Jurkat, Clone E6-1 (cell line): ENCODE results near the gene RIN3.
"Not testable (repeated sequence)": the region's sequence is repeated elsewhere in the genome, so short reads cannot be mapped to it uniquely, and the experiment has no call there.

Experiments used
- DNase-seq: peaks from one replicate; pipeline ENCODE4 v3.0.0-alpha.2; 2011; ENCODE audit warnings: low read depth, low spot score
- H3K4me3 ChIP-seq: 2 replicates; pipeline ENCODE4 v1.5.1; 2011; ENCODE audit warnings: mild to moderate bottlenecking, low read length, control low read depth, moderate library complexity

The RIN3 gene

DNA sequence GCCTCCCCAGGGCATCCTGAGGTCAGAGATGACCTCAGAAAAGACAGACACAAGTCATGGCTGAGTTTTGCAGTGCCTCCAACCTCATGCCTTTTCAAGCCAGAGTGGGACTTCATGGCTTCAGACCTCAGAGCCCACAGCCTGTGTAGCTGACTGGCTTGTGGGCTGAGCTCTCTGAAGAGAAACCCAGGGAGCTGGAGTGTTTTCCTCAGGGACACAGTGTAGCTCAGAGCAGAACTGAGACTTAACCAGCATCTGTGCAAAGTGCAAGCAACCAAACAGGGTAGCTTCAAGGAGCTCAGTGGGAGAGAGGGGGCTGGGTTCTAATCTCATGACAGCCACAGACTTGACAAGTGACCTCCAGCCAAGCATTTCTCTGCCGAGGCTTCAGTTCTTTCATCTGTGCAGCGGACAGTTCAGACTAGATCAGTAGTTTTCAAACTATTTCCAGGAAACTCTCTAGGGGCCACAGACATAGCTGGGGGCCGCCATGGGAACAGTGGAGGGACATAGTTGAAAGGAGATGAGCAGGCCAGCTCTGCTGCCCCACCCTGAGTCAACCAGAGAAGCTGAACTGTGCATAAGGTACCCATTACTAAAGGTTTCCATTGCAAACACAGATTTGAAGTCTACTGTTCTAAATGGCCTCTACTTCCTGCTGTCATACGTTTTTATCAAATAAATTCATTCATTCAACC is 154.8 kb downstream of the RIN3 start:
- no peak overlapping the region for H3K4me3 ChIP-seq
- no peak for DNase-seq

DNA sequence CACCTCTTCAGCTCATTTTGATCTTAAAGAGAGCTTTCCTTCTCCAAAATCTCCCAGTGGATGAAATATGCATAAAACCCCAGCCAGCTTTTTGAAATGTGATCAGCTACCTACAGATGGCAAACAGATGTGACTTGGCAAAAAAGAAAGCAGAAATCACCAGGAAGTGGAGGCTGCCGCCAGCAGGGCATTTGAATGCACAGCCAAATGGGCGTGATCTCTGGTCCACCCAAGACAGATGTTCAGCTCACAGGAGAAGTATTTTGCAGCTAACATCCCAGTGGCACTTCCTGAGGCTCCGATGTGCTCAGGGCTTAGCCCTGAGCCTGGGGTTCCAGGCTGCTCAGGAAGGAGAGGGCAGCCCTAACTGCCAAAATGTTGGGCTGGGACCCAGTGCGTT is 156.6 kb downstream of the RIN3 start:
- H3K4me3 ChIP-seq, result no peak overlapping the region
- peak; percentile 73 for DNase-seq

- no peak for DNase-seq
- H3K4me3 ChIP-seq, result no peak overlapping the region
These were observed 157.2 kb downstream of the RIN3 start for GRCh38 chr14:92670643-92671366.

GRCh38 chr14:92673601-92674150 is 160.1 kb downstream of the RIN3 start:
- no peak for DNase-seq

DNA sequence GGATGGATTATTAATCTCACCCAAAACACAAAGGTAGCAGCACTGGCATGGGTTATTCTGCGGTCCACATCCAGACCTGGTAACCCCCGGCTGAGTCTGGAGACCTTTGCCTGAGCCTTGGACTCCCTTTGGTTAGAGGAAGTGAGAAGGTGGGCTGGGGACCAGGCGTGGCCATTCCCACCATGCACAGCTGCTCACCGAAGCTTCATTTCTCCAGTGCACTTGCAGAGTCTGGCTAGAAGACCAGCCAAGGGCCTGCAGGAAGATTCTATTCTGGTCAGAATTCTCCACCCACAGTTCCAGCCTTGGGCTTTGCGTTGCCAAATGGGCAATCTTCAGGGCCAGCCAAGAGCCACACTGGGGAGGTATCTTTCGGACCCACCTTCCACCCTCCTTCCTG is 161.8 kb downstream of the RIN3 start:
- no peak overlapping the region for H3K4me3 ChIP-seq
- DNase-seq, result no peak

More at GRCh38 chr14:92673601-92674150, 160.1 kb downstream of the RIN3 start:
- no peak overlapping the region for H3K4me3 ChIP-seq

- no peak overlapping the region for H3K4me3 ChIP-seq
- no peak for DNase-seq
These were observed 162.4 kb downstream of the RIN3 start for GRCh38 chr14:92675976-92676375.

DNA sequence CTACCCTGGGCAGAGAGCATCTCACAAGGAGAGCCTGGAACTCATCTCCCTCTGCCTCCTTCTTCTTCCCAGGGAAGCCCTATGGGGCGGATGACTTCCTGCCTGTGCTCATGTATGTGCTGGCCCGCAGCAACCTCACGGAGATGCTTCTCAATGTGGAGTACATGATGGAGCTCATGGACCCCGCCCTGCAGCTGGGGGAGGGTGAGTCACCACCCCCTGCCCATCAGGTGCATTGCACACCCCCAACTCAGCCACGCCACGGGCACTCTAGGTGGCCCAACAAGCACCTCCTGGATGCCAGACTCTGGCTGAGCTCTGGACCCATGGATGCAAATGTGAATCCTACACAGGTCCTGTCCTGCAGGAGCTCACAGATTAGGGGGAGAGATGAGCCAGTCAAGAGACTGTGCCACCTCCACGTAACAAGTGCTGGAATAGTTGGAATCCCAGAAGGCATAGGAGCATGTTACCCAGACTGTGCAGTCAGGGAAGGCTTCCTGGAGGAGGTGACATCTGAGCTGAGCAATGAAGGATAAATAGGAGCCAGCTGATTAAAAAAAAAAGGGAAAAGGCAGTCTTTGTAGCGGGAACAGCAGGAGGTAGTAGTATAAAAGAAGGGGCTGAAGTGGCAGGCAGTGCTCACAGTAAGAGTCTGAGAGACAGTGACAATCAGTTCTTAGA is 163.0 kb downstream of the RIN3 start:
- DNase-seq, result no peak
- H3K4me3 ChIP-seq, result no peak overlapping the region

DNA sequence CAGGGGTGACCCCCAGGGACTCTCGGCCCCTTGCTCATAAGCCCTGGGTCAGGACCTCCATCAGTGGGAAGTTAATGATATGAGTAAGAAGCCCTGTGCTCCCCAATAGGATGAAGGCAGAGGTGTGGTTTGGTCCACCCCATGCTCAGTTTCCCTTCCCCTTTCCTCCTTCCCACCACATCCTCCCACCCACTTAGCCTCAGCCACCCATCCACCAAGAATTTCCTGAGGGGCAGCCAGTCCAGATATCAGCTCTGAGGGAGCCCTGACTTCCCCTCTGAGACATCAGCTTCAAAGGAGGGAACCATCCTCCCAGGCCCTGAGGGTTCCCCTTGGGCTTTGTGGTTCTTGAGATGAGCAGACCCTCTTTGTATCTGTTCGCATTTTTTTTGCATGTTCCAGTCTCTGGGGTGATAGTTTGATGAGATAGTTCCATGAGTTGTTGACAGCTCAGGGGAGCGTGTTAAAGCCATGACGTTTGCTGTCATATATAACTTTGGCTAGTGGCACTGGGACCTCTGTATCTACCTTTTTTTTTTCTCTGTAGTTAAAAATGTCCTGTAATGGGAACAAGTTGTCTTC is 163.6 kb downstream of the RIN3 start:
- DNase-seq, result peak; percentile 32
- H3K4me3 ChIP-seq, result no peak overlapping the region

DNA sequence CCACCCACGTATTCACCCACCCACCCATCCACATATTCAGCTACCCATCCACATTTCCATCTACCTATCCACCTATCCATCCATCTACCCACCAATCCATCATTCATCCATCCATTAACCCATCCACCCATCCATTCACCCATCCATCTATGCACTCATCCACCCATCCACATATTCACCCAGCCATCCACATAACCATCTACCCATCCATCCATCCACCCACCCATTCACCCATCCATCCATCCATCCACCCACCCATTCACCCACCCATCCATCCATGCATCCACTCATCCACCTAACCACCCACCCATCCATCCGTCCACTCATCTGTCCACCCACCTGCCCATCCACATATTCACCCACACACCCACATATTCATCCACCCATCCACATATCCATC is 164.4 kb downstream of the RIN3 start:
- no peak overlapping the region for H3K4me3 ChIP-seq
- DNase-seq, result no peak

GRCh38 chr14:92678766-92679165 is 165.2 kb downstream of the RIN3 start:
- no peak overlapping the region for H3K4me3 ChIP-seq

GRCh38 chr14:92679246-92679645 is 165.7 kb downstream of the RIN3 start:
- no peak for DNase-seq
- H3K4me3 ChIP-seq, result no peak overlapping the region

More at GRCh38 chr14:92678766-92679165, 165.2 kb downstream of the RIN3 start:
- DNase-seq, result no peak

DNA sequence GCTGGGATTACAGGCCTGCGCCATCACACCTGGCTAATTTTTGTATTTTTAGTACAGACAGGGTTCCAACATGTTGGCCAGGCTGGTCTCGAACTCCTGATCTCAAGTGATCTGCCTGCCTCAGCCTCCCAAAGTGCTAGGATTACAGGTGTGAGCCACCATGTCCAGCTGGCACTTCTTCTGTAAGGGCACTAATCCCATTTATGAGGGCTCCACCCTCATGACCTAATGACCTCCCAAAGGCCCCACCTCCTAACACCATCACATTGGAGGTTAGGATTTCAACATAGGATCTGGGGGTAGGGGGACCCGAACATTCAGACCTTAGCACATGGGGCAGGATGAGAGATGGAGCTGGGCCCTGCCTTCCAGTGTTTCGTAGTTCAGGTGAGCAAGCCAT is 166.7 kb downstream of the RIN3 start:
- not testable (repeated sequence) for DNase-seq, H3K4me3 ChIP-seq

- H3K4me3 ChIP-seq, result no peak overlapping the region
- peak; percentile 55 for DNase-seq
These were observed 167.4 kb downstream of the RIN3 start for GRCh38 chr14:92680781-92681650.

DNA sequence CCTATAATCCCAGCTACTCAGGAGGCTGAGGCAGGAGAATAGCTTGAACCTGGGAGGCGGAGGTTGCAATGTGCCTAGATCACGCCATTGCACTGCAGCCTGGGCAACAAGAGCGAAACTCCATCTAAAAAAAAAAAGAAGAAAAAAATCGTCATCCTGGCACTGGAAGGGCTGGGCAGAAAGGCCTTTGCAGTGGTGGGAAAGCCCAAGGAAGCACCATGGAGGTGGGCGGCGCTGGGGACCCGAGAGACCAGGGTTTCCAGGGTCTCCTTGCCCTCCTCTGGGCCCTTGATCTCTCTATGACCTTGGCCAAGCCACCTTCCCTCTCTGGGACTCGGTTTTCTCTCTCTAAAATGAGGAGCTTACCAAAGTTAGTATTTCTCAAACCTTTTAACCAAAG is 169.5 kb downstream of the RIN3 start:
- no peak for DNase-seq

GRCh38 chr14:92684801-92685560 is 171.4 kb downstream of the RIN3 start:
- no peak for DNase-seq
- no peak overlapping the region for H3K4me3 ChIP-seq

More for the DNA sequence above, 169.5 kb downstream of the RIN3 start:
- H3K4me3 ChIP-seq, result no peak overlapping the region

DNA sequence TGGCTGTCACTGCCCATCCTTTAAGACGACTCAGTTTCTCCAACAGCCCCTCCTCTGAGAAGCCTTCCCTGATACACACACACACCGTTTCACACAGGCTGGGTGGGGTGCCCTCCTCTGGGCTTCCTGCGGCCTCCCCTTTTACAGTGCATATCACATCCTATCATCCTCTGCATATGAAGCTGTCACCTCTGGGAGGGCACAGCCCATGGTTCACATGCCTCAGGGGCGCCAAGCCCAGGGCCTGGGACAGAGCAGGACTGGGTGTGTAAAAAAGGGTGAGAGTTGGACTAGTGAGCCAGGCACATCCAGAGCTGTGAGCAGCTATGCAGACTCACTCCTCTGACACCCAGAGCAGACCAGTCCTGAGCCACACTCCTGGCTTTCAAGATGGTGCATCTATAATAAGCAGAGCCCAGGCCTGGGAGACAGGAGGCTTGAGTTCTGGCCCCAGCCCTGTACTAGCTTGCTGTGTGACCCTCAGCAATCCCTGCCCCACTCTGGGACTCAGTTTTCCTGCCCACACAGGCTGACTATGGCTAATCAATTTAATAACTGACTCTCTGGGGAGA is 172.3 kb downstream of the RIN3 start:
- H3K4me3 ChIP-seq, result no peak overlapping the region
- DNase-seq, result no peak

- no peak overlapping the region for H3K4me3 ChIP-seq
- no peak for DNase-seq
These were observed 172.9 kb downstream of the RIN3 start for GRCh38 chr14:92686411-92686899.
